ENCODE measurements around the gene AKR1A1.
"Not testable (repeated sequence)": the region's sequence is repeated elsewhere in the genome, so short reads cannot be mapped to it uniquely, and the experiment has no call there.

AKR1A1 gene

DNA sequence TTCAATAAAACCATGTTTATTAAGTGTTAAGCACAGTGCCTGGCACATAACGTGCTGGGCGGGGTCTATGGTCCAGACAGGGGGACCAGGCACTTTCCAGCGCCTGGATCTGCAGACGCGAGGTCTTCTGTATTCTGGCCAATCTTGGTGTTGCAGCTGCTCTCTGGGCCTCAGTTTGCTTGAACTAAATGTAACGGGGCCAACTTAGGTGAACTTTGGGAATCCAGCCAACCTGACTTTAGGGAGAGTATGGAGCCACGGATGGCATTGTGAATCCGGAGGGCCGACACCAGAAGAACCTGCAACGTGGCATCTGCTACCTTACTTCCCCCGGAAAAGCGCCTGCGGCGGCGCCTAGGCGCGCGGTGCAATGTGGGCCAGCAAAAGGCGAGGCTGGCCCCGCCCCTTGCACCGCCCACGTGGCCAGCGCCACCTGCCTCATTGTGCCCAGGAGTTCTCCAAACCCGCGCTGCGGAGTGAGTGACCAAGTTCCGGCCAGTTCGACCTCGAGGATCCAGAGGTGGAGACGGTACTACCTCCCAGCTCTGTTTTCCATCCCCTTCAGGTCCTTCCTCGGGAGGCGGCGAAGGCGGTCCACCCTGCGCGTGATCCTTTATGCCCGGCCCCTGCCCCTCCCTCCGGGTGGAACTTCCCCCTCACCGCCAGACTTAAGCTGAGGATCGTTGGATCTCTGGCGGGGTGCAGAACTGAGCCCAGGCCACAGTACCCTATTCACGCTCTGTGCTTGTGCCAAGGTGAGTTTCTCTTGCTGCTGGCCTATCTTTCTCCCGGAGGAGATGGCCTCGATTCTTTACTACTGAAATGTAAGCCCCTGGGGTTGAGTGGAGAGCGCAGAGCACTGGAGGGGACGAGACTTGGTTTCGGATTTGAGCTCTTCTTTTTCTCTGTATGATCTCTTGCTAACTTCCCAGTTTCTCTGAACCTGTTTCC lies at the start of gene AKR1A1:
Gene AKR1A1, plus strand, starts transcription at position 426 of the 951 bp plus-strand sequence. CDS start 10,969 bp downstream, outside the sequence.
- FAIRE-seq = no peak

DNA sequence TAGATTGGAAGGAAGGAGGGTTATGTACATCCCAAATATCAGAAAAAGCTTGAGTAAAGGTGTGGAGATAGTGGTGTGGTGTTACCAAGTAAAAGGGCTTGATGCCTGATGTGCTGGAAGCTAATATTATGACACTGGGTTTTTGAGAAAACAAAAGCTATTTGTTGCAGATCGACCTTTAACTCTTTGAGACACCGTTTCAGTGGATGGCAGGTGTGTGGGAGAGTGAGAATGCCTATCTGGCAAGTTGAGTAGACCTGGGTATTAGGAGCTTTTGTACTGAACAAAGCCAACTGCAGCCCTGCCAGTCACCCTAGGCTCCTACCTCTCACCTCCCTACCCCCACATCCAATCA lies 49.1 kb upstream of the AKR1A1 start:
- no peak for FAIRE-seq

DNA sequence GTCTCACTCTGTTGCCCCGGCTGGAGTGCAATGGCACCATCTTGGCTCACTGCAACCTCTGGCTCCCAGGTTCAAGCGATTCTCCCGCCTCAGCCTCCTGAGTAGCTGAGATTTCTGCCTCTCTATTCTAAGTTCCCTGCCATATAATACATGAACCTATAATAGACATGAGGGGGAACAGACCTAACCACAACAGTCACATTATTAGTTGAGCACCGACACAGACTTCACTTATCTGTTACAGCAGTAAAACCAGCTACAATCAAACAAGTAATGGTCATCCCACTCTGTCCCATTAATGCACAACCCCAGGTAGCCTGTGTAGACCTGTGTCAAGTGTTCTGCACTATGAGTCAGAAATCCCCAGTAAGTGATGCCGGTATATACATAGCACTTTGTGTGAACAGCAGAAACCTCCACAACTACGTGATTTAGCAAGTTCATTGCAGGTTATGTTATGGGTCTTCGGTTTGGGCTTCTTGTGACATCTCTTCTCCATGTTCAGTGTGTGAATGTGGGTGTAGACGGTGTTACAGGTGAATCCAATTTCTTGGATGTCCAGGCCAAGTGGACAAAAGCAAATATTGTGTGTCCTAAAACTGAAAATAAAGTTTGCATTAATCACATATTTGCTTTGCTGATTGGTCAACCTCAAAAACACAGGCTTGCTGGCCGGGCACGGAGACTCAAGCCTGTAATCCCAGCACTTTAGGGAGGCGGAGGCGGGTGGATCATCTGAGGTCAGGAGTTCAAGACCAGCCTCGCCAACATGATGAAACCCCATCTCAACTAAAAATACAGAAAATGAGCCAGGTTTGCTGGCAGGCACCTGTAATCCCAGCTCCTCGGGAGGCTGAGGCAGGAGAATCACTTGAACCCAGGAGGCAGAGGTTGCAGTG lies 46.9 kb upstream of the AKR1A1 start:
- FAIRE-seq = no peak

GRCh38 chr1:45507195-45507594 lies 43.4 kb upstream of the AKR1A1 start:
- FAIRE-seq = no peak

DNA sequence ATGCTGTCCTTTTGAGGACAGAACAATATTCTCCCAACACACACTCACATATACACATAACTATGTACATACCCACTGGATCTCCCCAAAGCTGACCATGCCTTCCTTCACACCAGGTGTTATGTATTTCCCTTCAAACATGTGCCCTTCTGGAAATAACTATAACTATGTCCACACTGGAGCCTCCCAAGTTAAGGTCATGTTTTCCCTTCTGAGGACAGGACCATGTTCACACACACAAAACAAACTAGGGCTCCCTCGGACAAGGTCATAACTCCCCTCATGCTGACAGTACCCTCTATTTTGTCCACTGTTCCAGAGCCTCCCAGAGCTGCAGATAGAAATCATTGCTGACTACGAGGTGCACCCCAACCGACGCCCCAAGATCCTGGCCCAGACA lies 42.7 kb upstream of the AKR1A1 start:
- no peak for FAIRE-seq

DNA sequence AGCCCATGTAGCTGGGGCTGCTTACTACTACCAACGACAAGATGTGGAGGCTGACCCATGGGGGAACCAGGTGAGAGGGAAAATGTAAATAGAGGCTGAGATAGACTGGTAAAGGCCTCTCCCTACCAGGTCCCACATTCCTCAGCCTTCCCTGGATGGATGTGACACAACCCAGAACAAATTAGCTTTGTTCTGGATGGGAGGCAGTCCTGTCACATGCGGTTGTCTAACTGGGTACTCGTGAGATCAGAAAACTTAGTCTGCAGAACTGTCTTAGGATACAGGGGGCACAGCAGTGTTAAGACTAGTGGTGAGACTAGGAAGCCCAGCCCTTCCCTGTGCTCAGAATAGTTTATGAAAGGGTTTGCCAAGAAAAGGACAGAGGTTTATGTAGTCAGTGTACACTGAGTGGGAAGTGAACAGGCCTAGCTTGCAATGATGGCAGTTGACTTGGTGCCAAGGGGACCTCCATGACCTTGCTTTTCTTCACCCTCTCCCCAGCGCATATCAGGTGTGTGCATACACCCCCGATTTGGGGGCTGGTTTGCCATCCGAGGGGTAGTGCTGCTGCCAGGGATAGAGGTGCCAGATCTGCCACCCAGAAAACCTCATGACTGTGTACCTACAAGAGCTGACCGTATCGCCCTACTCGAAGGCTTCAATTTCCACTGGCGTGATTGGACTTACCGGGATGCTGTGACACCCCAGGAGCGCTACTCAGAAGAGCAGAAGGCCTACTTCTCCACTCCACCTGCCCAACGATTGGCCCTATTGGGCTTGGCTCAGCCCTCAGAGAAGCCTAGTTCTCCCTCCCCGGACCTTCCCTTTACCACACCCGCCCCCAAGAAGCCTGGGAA lies 42.1 kb upstream of the AKR1A1 start:
- FAIRE-seq = no peak

GRCh38 chr1:45510036-45510971 lies 40.3 kb upstream of the AKR1A1 start:
- FAIRE-seq = no peak

DNA sequence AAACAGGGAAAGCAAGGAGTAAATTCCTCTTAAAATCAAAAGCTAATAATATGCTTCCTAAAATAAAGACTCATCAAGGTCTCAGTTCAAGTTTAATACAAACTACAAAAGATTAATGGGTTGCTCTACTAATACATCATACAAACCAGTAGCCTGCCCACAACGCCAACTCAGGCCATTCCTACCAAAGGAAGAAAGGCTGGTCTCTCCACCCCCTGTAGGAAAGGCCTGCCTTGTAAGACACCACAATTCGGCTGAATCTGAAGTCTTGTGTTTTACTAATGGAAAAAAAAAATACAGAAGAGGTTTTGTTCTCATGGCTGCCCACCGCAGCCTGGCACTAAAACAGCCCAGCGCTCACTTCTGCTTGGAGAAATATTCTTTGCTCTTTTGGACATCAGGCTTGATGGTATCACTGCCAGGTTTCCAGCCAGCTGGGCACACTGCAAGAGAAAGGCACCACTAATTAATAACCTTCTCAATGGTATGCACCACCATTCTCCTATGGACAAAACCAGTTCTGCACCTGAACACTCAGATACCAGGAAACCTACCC lies 39.6 kb upstream of the AKR1A1 start:
- FAIRE-seq = no peak

- FAIRE-seq = no peak
Observed at GRCh38 chr1:45512641-45513054, 38.0 kb upstream of the AKR1A1 start.

GRCh38 chr1:45513532-45514260 lies 36.9 kb upstream of the AKR1A1 start:
- FAIRE-seq = not testable (repeated sequence)

DNA sequence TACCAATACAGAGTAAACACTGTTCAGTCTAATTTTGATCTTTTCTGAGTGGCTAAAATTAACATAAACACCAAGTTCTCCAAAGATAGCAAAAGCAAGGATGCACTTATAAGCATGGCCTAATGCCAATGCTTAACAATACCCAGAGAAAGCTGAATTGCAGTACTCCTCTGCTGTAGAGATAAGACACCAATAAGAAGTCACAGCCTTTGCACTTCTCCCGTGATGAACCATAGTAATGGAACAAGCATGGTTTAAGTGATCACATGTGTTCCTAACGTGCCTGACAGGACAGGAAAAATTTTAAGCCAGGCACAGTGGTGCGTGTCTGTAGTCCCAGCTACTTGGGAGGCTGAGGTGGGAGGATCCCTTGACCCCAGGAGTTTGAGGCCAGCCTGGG lies 34.6 kb upstream of the AKR1A1 start:
- FAIRE-seq = no peak

- FAIRE-seq = no peak
Observed at GRCh38 chr1:45516465-45516864, 34.2 kb upstream of the AKR1A1 start.

- not testable (repeated sequence) for FAIRE-seq
Observed at GRCh38 chr1:45518366-45518765, 32.3 kb upstream of the AKR1A1 start.

- no peak for FAIRE-seq
Observed at GRCh38 chr1:45518910-45519309, 31.7 kb upstream of the AKR1A1 start.

DNA sequence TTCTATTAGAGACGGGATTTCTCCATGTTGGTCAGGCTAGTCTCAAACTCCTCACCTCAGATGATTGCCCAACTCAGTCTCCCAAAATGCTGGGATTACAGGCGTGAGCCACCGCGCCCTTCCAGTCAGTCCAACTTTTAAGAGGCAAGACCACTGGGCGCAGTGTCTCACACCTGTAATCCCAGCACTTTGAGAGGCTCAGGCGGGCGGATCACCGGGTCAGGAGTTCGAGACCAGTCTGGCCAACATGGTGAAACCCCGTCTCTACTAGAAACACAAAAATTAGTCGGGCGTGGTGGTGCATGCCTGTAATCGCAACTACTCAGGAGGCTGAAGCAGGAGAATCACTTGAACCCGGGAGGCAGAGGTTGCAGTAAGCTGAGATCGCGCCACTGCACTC lies 30.9 kb upstream of the AKR1A1 start:
- not testable (repeated sequence) for FAIRE-seq

DNA sequence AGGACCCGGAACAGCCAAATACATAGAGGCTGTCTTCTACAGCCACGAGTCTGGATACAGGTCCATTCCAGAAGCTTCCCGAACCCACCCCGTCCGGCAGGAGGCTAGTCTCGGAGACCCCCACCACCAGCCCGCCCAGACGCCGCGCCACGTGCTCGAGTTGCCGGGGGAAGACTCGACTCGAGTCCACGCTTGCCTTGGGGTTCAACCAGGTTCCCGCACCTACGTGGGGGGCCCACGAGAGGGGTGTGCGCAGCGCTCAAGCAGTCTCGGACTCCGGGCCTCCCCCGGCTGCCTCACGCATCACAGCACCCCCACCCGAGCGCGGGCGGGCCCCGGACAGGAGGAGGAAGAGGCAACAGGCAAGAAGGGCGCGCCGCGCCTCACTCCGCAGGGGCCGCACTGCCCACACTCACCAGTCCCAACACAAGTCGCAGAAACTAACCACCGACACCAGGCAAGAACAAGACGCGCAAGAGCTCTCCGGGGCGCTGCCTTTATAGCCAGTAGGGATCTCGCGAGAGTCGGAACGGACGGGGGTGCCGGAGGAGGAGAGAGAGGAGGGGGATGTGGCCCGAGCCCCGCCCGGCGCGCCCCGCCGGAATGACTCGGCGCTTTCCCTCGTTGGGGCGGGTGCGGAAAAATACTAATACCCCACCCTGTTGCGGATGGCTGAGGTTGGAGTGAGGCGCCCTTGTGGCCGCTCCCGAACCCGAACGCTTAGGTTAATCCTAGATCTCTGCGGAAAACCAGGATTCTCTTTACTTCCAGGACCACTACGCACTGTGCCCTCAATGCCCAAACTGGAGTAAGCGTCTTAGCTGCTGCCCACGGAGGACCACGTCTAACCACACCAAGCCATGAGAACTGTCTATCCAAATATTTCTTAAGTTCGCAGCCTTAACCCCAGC lies 29.0 kb upstream of the AKR1A1 start, which contains the start of gene PRDX1:
Gene PRDX1, minus strand, starts transcription at position 472 of the 911 bp plus-strand sequence. CDS start 2,841 bp downstream, outside the sequence.
- no peak for FAIRE-seq

- FAIRE-seq = no peak
Observed at GRCh38 chr1:45522324-45523104, 28.1 kb upstream of the AKR1A1 start.

DNA sequence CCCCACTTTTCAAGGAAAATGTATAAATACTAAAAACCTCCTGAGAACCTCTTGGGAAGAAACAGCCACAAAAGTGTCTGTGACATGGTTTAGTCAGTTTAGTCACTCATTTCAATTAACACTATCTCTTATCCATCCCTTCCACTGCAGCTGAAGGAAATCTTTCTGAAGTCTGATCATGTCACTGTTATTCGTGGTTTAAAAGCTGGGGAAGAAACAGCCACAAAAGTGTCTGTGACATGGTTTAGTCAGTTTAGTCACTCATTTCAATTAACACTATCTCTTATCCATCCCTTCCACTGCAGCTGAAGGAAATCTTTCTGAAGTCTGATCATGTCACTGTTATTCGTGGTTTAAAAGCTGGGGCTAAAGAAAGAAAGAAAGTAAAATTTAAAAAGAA lies 27.1 kb upstream of the AKR1A1 start:
- FAIRE-seq = not testable (repeated sequence)
